ENCODE results near the gene SH3GL2.

DNA sequence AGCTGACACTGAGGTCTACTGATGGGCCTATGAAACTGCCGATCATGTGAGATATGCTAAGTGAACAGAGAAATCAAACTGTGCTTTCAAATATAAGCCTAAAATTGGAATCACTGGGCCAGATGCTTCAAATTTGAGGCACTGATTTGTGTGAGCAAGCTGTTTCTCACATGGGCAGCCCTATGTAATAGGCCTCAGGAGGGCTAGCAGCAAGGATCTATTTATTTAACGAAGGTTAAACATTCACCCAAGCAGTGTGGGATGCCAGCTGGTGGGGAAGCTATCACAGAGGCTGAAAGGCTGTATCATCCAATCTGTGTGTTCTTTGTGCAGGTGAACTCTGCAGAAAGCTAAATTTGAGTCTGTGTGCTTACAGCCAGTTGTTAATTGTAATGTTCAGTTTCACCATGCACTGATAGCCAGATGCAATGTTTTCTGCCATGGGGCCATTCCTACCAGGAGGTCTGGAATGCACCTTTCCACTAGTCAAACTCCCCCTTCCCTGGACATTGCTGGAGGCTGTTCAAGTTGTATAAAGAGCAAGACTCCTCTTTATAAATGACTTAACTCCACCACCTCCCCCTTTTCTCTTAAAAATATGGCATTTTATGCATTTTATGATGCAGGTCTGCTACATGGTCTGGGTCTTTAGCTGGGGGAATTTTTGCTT is 228.9 kb downstream of the SH3GL2 start:
- TF ChIP-seq, protein P1, sequence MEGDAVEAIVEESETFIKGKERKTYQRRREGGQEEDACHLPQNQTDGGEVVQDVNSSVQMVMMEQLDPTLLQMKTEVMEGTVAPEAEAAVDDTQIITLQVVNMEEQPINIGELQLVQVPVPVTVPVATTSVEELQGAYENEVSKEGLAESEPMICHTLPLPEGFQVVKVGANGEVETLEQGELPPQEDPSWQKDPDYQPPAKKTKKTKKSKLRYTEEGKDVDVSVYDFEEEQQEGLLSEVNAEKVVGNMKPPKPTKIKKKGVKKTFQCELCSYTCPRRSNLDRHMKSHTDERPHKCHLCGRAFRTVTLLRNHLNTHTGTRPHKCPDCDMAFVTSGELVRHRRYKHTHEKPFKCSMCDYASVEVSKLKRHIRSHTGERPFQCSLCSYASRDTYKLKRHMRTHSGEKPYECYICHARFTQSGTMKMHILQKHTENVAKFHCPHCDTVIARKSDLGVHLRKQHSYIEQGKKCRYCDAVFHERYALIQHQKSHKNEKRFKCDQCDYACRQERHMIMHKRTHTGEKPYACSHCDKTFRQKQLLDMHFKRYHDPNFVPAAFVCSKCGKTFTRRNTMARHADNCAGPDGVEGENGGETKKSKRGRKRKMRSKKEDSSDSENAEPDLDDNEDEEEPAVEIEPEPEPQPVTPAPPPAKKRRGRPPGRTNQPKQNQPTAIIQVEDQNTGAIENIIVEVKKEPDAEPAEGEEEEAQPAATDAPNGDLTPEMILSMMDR (IDR thresholded peaks at IDR 0.05) = no peak
- TF ChIP-seq EP300 (IDR thresholded peaks at IDR 0.05; ENCODE audit: low read depth) (no peak), POLR2AphosphoS5 (IDR thresholded peaks at IDR 0.05) (no peak), POLR2A (IDR thresholded peaks at IDR 0.05) (no peak)

Data from transverse colon (tissue), 4 donors.